Ecto neural progenitor cell (in vitro differentiated cells): ENCODE results near the gene DLK1.

Experiments used
- DNase-seq: peaks from one replicate; pipeline ENCODE4 v3.0.0-alpha.2; 2018; ENCODE audit warnings: low spot score

DLK1 gene

DNA sequence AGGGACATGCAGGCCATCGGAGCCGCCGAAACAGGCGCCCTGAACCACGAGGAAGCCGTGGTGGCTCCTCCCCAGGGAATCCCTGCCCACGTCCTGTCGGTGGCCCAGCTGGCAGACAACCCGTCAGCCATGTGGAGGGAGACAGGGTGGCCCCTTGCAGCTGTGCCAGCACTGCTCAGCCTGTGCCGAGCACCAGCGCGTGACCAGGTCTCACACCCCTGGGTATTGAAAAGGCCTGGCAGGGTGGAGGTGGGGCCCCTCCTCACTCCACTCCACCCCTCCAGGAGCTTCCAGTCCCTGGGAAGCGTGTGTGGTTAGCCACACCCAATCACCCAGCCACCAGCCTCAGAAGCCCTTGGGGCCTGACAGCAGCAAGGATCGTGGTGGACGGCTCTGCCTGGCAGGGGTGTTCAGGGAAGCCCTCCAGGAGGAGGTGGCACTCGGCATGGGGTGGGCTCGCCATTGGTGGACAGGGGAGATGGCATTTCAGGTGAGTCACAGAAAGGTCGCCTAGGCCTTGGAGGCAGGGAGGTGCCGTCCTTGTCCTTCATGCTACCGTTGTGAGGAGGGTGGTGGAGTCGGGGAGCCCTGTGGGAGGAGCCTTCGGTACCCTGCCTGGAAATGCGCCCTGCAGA lies 12.3 kb upstream of the DLK1 start:
- no peak for DNase-seq

DNA sequence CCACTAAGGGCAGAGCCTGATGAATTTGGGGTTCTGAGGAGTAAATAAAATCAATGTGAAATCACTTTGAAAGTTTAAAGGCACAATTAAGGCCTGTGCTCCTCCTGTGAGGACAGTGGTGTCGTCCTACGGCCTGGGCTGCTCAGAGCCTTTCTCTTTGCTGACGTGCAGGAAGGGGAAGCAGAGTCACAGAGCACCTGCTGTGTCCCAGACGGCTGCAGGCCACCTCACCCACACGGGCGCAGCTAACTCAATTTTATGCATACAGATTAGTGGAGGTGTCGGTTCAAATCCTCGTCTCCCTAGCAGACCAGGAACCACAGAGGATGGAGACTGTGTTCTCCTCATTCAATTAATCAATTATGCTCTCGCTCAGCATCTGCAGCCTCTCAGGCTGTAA lies 11.4 kb upstream of the DLK1 start:
- no peak for DNase-seq

DNA sequence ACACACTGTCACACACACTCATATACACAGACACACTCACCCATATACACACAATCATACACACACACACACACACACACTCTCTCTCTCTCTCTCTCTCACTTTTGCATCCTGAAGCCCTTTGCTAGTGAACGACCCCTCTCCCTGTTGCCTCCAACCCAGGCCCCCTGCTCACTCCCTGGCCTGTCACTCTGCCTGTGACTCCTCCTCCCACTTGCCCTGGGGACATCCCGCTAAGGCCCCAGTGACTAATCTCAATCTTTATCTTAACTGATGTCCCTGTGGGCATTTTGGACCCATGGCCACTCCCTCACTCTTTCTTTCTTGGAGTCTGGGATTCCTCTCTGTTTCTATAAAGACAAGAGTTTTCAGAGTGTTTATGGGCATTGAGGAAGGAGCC lies 10.9 kb upstream of the DLK1 start:
- DNase-seq: no peak

DNA sequence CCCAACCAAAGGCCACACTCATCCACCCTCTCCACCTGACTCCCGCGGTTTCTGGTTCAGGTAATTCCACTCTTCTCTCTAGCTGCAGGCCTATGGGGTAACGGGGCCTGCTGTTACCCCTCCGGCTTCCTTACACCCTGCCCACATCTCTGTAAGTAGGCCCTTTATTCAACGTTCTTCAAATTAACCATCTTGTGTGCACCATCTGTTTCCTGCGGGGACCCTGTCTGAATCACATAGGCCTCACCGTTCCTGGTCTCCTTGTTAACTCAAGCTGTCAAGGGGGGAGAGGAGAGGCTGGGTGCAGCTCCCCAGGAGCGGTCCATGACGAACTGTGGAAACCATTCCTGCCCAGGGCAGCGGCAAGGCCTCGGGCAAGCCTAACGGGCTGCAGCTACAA lies 9.3 kb upstream of the DLK1 start:
- DNase-seq: no peak

DNA sequence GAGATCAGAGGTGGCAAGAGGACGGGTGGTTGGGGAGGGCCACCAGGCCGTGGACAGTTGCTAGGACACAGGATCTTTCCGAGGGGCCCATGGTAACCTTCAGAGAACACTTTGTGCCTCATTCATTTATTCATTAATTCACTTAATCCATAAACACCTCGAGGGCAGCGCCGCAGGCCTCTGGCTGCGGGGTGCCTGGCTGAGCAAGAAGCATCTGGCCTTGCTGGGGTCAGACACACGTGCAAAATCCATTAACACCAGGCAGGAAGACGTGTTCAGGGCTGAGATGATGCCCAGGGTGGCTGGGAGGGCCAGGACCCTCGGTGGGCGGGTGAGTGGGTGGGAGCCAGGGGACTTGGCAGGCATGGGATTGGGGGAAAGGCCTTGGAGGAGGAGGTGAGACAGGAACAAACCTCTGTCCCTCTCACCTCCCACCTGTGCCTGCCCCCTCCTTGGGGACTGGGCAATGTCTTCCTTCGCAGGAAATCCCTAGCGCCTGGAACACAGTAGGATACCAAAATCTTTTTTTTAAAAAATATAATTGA lies 6.6 kb upstream of the DLK1 start:
- no peak for DNase-seq

DNA sequence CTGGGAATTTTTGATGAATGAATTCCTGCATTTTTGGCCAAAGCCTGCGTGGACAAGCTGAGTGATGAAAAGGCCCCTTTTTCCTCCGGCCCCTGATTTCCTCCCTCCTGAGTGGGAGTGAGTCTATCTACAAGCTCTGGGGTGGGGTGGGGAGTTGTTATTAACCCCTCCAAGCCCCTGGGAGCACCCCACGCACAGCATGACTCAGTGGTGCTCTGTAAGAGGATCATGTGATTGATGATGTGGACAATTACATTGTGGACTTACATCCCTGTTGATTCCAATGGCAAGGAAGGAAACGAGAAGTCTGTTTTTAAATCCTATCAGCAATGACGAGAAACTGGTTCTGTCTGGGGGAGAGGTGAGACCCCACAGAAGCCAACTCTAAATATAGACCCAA lies 5.1 kb upstream of the DLK1 start:
- no peak for DNase-seq

DNA sequence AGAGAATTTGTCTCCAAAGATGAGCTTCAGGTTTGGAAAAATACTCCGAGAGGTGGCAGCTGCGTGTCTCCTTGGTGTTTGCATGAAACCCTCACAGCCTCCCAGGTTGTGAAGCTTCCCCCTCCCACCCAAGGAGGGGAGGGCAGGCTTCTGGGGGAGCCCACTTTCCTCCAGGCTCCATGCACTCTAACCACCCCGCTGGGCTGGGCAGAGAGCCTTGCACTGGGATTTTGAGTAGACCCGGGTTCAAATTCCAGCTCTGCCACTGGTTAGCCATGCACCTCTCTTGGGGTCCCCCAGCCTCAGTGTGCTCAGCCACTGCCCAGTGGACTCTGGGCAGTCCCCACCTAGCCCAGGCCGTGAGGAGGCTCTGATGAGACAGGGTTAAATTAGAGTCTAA lies 4.3 kb upstream of the DLK1 start:
- no peak for DNase-seq

DNA sequence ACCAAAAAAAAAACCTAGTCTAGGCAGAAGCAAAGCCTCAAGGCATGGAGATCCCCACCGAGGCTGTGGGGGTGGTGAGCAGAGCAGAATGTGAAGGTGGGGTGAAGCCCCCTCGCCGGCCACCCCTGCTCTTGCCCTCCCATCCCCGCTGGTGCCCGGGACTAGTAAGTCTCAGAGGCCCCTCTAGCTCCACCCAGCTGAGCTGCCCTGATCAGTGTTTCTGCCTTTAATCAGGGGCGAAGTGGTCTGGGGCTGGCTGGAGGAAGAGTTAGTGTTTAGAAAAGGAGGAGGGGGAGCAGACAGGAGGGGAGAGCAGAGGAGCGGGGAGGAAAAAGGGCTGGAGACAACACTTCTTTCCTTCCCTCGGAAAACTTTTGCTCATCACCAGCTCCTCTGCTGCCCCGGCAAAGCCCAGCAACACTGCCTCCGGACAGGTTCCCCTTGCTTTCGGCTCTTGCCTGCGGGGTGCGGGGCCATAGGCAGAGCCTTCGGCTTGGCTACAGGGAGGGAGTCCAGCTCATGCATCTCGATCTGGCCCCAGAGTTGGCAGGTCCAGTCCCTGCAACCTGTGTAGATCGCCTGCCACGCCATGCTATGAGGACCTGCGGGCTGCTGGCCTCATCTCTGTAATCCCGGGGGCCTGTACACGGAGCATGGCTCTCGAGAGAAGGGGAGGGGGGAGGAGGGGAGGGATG lies 3.4 kb upstream of the DLK1 start:
- no peak for DNase-seq

DNA sequence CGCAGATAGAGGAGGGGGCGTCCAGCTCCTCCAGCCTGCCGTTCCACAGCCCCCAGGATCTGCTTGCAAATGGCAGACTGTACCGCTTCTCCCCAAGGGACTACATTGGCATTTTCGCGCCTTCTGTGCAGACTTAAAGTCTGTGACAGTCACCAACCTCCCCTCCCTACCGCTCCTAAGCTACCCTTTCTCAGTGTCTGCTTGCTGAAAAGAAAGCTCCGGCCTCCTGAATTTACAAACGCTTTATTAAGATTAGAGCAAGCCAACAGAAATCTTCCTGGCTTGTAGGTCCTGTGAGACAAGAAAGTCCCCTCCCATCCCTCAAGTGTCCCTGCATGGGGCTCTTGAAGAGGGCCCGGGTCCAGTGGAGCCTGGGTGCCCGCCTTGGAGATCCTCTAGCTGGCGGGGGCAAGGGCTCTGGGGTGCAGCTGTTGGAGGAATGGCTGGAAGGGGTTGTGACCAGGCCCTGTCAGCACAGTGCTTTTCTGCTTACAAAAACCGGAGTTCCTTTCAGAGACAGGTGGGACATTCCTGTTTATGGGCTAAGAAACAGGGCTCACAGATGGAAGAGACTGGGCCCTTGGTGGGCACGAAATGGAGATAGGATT lies 2.8 kb upstream of the DLK1 start:
- no peak for DNase-seq

DNA sequence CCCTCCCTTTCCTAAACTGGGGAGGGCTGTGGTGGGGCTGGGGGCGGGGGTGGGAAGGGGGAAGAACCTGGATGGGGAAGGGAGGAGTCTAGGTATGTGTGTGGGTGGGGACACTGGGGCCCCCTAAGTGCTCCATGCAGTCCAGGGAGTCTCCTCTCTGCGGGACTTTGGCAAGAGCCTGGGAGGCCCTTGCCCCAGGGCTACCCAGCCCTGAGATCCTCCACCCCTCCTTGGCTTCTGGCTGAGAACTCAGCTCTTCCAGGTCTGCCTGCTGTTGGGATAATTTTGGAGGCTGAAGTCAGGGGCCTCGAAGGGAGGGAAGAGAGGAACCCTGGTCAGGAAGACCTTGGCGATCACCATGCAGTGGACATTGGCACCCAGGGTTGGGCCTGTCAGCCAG lies 2.2 kb upstream of the DLK1 start:
- no peak for DNase-seq

DNA sequence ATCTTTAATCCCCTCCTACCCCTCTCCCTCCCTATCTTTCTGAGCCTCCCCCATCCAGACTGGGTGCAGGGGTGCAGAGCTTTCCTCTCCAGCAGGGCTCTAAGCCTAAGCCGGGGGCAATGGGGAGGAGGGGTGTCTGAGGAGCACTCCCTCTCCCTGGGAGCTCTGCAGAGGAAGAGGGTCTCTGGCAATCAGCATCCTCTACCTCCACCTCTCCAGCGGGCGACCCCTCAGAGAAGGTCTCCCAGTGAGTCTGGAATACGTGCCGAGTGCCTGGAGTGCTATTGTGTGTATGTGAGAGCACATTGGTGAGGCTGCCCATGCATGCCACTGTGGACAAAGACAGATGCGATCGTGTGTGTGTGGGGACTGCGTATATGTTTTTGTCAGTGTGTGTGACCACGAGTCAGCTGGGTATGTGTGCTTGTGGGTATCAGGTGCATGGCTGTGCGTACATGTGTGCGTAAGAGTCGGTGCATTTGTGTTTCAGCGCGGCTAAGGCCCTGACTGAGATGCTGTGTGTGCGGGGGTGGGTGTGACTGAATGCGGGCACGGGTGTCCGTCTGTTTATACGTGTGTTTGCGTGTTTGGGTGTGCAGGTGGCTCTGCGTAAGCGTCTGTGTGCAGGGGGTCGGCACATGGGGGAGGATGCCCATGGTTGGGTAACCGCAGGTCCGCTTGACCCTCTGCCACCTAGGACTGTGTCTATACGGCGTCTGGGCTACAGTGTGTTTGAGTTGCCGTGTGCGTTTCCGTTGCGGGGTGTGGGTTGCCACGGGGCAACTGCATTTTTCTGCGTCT lies 905 bp upstream of the DLK1 start:
- no peak for DNase-seq

DNA sequence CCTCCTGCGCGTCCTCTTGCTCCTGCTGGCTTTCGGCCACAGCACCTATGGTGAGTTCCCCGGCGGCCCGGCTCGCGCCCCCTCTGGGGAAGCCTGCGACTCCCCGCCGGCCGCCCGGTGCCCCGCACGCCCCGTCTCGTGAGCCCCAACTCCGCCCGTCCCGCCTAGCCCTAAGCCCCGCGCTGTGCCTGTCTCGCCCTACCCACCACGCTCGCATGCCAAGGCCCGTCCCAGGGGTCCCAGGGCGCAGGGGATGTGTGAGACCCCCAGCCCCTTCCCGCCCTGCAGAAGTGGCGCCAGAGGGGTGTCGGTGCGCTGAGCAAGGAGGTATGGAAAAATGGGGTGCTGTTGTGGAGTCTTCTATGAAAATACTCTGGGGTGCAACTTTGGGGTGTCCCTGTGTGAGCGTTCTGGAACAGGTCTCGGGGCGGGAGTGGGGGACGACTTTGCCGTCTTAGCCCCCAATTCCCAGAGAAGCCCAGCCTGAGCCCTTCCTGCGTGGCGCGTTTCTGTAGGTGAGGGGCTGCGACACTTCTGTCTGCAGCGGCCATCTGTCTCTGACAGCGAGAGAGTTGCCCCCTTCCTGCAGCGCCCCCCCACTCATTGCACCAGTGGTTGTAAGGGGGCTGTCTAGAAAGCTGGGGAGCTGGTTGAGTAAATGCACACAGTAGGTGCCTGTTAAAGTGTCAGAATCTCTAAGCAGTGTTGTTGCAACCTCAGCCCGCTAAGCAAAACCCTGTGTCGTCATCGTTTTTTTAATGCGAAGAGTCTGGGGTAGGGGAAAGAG lies 587 bp downstream of the DLK1 start:
- DNase-seq: no peak

DNA sequence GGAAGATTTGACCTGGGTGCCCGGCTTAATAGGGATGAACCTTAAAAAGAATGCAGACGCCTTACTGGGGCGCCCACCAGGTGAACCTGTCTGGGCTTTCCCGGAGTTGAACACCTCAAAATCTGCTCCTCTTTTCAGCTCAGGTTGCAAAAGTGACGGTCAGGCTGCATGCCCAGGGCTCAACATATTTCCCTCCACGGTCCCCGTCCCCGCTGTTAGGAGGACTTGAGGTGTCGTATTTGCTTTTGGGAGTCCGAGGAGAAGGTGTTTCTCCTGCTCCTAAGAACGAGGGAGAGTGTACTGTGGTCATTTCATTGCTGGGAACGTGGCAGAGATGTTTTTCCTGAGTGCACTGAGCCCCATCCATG lies 1.2 kb downstream of the DLK1 start:
- no peak for DNase-seq

DNA sequence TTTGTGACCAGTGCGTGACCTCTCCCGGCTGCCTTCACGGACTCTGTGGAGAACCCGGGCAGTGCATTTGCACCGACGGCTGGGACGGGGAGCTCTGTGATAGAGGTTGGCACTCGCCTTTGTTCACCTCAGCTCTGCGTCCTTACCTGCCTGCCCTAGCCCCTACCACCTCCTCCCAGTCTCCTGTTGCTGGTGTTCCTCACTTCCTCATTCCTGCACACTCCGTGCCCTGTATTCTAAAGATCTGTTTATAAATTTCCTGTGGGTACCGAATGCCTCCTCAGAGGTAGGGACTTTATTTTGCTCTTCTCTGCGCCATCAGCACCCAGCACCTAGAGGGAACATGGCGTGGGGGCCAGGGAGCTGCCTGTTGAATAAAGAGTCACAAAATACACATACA lies 2.3 kb downstream of the DLK1 start:
- no peak for DNase-seq

DNA sequence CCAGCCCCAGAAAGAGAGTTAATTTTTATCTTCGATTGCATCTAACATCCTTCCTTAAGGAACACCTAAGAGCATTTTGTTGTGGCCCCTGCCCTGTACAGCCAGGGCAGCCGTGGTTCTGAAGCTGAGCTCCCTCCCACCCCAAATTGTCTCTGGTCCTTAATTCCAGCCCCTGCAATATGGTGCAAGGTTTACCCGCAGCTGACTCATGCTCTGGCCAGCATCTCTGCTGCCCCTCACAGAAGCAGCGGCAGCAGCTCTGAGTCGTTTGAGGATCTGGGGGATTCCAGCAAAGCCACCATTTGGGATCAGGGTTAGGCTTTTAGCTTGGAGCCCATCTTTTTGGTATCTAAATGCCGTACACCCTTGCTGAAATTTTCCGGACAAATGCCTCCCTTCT lies 3.3 kb downstream of the DLK1 start:
- no peak for DNase-seq

DNA sequence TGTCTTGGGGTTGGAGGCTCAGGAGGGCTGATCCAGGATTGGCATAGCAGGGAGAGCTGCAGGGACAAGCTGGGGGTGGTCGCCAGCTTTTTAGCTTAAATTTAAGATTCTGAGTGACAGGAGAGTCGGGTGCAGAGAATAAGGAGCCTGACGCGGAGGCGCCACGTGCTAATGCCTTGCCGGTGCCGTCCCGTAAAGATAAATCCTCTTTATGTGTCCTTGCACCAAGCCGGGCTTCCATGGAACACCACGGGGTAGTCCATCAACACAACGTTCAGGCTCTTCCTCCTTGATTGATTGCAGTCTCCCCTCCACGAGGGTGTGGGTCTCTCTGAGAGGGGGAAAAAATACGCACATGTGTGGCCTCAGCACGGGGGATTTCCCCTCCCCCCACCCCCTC lies 3.9 kb downstream of the DLK1 start:
- no peak for DNase-seq

DNA sequence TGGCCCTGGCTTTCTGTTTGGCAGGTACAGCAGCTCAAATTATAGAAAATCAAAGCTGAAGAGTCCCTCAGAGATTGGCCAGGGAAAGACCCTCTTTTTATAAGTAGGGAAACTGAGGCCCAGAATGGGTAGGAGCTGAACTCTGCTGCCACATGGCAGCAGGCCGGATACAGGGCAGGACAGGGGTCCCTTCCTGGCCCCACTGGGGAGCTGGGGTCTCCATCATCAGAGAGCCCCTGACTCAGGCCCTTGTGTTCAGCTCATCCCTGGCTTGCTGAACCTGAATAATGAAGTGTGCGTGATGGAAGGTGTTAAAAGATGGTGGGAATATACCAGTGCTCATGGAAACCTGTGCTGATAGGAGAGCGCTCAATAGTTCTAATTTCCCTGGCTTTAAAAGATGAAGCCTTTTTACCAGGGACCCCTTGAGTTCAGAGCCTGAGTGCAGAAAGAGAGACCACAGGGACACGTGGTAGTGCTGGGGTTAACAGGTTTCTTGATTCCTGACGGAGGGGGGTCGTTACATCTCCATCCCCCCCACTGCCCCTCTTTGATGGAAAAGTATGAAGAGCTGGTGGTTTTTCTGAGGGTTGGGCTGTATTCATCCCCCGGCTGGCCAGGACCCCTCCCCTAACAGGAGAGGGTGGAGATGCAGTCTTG lies 4.4 kb downstream of the DLK1 start:
- DNase-seq: no peak

DNA sequence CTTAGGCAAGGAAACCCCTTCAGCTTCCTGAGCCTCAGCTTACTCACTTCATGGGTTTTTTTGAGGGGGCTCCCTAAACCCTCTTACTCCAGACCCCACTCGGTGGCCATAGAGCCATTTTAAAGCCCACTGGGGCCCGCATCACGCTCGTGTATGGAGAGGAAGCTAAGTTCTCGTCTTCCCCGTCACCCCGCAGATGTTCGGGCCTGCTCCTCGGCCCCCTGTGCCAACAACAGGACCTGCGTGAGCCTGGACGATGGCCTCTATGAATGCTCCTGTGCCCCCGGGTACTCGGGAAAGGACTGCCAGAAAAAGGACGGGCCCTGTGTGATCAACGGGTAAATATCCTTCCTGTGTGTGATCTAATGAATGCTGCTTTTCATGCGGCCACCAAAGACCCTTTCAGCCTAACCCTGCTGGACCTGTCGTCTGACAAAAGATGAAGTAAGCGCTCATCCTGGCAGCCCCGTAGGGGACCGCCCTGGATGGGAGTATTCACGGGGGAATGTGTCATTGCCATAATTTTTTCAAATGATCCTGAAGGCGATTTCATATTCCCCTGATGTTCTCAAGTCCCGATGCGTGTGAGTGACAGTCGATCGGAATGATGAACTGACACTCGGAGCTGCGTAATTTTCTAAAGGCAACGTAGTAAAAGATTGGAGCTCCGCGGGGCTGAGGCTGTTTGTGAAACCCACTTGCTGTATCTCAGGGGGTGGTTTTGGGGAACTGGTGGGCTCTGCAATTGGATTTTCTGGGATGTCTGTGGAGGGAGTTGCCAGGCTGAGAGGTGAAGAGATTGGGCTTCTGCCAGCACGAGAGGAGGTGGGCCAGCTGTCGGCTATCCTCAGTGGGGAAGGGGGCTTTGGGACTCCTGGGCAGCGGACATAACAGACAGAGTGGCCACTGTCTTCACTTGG lies 5.4 kb downstream of the DLK1 start:
- no peak for DNase-seq

DNA sequence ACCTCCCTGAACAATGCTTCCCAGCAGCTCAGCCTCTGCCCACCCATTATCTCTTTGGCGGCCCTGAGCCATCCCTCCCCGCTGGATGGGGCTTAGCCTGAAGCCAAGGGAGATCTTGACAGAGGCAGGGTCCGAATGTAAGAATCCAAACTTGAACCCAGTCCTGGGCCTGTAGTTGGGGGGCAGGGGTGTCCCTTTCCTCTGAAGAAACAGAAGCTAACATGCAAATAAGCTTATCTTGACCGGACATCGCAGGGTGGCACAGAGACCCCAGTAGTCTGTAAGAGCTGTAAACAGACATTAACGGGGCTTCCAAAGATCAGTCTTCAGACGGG lies 6.0 kb downstream of the DLK1 start:
- DNase-seq: no peak

DNA sequence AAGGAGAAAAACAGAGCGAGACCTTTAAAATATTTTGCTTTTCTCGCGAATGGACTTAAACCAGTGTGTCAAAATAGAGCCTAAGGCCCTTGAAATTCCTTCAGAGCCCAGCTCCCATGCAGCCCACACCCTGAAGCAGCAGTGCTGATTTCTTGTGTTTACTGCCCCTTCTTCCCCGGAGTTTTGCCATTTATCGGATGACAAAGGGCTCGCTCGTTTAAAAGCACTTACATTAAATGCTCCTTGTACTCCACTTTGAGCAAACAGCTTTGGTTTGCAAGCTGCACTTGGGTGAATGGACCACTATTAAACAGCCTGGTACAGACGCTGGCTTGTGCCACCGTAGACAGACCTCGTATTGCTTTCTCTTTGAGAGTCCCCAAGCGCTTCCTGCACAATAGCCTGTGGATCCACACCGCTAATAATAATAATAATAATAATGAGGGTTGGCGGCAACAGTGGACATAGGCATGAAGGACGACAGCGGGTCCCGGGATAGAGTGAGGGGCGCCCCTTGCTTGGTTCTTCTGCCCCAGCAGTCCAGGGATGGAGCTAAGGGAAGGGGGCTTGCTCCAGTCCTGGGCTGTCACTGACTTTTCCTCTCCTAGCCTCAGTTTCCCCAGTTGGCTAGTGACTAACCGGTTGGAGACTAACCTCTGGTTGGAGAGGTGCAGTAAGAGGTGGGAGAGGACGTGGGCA lies 6.6 kb downstream of the DLK1 start:
- DNase-seq: peak; percentile 27
